GM23248 (cell line): Measurements from ENCODE around the gene PPP1R3G.

Experiments used
- EZH2 ChIP-seq: fragments of 200-600 bp; sonication (generic); IDR thresholded peaks from 2 replicates; pipeline ENCODE4 v1.6.1; 2018; ENCODE audit warnings: antibody characterized with exemption, mild to moderate bottlenecking; ENCODE audit not compliant: insufficient read depth, poor library complexity, severe bottlenecking
- EZH2phosphoT487 ChIP-seq: fragments of 200-600 bp; sonication (generic); IDR thresholded peaks from 2 replicates; pipeline ENCODE4 v1.6.1; 2018; ENCODE audit warnings: antibody characterized with exemption, moderate library complexity, mild to moderate bottlenecking, low read depth; ENCODE audit not compliant: insufficient read depth

- no peak for TF ChIP-seq EZH2
- no peak for TF ChIP-seq EZH2phosphoT487
Observed at GRCh38 chr6:5080574-5080973, 4.6 kb upstream of the PPP1R3G start.
